Stromal cell of bone marrow (primary cell): ENCODE results near the gene ANXA11.
"Not testable (repeated sequence)": the region's sequence is repeated elsewhere in the genome, so short reads cannot be mapped to it uniquely, and the experiment has no call there.

Experiments used
- DNase-seq: peaks from one replicate; pipeline ENCODE4 v3.0.0-alpha.2; 2012; ENCODE audit warnings: low read depth

The ANXA11 gene

DNA sequence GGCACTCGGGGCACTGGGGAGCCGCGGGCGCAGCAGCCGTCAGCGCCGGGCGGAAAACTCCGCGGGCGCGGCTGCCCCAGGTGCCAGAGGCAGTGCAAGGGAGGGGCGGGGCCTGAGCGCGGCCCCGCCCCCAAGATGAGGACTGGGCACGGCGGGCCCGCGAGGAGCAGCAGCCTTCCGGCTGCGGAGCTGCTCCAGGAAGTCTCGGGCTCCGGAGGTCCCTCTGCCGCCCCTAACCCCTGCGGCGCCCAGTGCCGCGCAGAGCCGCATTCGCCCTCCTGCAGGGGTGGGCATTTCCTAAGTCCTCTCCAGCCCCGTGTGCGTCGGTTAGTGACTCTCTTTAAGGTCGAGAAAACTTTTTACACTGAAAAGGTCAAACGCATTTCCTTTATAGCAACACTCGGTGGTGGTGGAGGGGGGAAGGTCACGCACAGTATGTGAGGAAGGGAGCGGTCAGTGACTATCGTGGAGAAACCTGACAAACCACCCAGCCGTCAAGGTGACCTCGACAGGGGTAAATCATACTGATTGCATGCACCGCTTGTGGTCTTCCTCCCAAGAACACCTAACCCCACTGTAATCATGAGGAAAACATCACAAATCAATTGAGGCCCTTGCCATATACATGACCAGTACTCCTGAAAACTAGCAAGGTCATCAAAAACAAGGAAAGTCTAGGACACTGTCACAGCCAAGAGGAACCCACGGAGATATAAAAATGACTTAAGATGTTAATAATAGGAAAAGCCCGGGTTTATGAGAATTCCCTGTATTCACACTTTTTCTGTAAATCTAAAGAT, at the start of gene ANXA11:
Gene ANXA11, minus strand, starts transcription at position 61 of the 800 bp plus-strand sequence. CDS start 32,676 bp downstream, outside the sequence.
- peak; percentile 50 for DNase-seq

DNA sequence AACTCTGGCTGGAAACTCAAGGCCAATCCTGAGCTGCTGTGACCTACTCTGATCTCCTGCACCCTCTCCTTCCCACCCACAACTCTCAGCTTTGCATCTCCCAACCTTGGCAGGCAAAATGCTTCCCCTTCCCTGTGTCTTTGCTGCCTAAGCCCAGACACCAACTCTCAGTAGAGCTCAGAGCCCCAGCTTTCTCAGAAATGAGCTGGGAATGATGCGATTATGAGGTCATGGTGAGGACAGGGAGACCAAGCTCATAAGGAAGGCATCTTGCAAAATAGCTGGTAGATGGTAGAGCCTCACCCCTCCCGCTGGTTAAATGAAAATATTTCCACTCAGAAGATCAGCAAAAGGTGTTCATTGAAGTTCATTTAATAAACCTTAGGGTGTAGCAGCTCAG, 49.4 kb upstream of the ANXA11 start:
- not testable (repeated sequence) for DNase-seq

DNA sequence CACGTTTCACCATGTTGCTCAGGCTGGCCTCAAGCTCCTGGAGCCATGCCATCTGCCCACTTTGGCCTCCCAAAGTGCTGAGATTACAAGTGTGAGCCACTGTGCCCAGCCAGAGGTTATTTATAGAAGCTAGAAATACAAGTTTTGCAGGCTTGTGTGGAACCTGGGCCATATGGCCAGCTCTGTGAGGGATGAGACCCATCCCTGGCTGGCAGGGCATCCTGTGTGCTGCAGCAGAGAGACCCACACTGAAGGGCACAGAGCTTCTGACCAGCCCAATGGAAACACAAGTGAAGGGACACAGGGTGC, 48.6 kb upstream of the ANXA11 start:
- DNase-seq: not testable (repeated sequence)

DNA sequence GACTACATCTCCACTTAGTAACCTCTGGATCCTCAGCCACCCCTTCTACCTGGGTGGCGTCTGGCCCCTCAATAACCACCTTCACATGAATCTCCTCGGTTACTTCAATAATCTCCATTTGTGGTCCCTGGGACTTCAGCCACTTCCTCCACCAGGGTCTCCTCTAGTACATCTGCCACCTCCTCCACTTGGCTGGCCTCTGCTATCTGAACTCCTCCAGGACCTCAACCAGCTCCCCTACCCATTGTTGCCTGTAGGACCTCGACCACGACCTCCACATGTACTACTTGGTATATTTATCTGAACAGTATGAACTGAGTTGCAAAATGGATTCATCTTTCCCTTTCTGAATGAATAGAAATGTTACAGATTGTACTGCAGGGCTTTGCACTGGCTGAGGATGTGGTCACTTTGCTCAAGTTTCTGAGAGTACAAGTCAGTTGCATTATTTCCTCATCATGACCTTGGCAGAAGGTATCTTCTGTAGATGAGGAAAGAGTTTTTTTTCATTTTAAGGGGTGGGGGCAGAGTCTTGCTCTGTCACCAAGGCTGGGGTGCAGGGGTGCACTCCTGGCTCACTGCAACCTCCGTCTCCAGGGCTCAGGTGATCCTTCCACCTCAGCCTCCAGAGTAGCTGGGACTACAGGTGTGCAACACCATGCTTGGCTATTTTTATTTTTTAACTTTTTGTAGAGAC, 48.1 kb upstream of the ANXA11 start:
- DNase-seq: no peak

DNA sequence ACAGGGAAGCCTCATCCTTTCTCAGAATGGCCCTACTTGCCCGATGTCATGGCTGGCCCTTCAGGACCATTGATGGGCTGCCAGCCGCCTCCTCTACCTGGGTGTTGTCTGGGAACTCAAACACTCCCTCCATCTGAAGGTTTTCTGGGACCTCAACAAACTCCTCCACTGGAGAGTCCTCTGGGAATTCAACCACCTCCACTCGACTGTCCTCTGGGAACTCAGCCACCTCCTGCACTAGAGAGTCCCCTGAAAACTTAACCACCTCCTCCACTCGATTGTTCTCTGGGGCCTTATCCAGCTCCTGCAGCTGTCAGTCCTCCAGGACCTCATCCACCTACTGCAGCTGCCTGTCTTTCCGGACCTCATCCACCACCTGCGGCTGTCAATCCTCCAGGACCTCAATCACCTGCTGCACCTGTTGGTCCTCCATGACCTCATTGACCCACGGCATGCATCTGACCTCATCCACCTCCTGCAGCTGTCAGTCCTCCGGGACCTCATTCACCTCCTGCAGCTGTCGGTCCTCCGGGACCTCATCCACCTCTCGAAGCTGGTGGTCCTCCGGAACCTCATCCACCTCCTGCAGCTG, 47.1 kb upstream of the ANXA11 start:
- no peak for DNase-seq

DNA sequence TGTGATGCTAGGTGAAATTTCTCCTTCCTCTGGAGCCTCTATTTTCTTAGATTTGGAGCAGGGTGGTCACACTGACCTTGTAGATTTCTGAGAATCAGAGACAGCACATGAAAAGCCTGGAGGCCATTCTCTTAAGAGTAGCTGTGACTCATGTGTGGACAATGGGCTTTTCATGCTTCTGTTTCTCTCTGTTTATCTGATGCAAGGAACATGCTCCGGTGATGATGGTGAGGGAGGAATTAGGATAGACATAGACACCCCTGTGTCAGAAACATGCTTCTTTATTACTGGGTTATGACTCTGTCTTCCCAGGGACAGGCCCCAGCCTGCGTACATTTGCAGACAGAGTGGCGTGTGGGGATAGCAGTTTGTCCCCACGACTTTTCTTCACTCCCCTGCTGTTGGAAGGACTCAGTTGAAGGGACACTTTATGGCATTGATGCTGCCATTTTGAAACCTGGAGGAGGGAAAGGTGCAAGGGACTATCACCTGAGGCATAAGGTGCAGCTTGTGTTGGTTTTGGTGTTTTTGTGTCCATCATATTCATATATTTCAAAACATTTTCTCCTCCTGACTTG, 46.5 kb upstream of the ANXA11 start:
- not testable (repeated sequence) for DNase-seq

DNA sequence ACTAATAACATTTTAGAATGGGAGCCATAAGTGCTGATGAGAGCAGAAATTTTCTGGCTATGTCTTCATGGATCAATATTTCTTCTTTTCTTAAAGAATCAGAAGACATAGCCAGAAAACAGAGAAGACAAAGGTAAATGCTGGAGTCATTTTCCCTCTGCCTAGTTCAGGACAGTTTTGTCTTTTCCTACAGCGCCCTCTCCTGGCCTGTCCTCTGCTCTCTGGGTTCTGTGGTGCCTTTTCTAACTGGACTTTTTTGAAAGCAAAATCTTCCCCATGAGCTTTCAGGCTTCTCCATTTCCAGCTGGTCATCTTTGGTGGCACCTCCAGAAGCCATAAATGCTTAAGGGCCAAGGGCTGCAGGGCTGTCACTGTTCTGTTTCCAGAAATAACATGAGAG, 45.1 kb upstream of the ANXA11 start:
- not testable (repeated sequence) for DNase-seq

DNA sequence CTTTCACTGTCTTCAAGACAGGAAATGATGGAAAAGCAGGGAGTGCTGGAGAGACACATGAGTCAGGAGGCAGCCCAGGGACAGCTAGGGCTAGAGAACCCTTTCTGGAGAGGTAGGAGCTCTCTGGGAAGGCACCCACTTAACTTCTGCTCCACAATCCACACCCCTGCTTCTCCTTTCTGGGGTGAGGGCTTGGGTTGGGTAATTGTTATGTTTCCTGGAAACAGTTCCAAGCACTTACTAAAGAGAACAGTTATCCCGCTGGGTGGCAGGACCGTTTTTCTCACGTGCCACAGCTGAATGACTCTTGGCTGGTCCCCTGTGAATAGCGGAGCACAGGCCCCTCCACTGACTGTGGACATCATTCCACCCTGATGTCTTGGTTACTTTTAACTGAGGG, 44.6 kb upstream of the ANXA11 start:
- not testable (repeated sequence) for DNase-seq

DNA sequence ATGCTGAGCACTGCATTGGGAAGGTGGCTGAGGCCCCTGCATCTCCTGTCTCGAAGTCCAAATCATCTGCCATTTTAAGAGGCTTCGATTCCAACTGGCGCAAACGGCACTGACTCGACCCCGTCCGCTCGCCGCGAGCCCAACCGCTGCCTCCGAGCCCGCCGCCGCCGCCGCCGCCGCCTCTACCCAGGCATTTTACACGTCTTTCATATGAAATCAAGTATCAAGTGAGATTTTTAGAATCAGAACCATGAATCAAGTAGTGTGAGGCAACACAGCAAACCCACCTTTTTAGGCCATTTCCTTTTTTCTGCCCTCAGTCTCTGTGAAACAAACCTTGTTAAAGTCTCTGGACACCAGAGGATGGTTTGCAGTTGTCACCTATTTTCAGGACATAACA, 42.3 kb upstream of the ANXA11 start:
- DNase-seq: not testable (repeated sequence)

DNA sequence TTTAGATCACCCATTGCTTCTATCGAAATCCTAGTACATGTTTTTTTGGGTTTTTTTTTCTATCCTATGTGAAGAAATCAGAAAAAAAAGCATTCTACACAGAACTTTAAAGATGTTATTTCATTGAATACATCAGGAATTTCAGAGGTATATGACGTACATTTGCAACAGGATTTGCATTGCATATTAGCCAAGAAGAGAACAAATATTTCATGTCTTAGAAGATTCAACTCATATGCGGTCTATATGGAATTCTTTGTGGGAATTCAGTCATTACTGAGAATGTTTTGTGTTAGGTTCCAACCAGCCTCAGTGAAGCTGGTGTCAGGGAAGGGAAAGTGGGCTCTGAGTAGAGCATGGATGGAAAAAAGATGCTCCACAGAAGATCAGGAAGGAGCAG, 39.0 kb upstream of the ANXA11 start:
- DNase-seq: not testable (repeated sequence)

DNA sequence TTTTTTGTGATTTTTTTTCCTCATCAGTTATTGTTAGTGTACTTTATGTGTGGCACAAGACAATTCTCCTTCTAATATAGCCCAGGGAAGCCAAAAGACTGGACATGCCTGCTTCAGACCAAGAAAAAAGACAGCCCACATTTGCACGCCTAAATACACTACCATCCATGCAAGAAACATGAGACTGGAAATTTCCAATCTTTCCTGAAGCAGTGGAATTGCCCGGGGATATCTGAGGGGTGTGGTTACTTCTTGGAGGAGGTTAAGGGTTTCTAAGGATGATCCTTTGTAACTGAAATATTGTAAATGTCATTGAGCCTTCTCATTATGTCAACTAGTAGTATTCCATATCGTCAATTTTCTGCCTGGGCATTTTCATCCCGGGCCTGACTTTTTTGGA, 37.0 kb upstream of the ANXA11 start:
- not testable (repeated sequence) for DNase-seq

DNA sequence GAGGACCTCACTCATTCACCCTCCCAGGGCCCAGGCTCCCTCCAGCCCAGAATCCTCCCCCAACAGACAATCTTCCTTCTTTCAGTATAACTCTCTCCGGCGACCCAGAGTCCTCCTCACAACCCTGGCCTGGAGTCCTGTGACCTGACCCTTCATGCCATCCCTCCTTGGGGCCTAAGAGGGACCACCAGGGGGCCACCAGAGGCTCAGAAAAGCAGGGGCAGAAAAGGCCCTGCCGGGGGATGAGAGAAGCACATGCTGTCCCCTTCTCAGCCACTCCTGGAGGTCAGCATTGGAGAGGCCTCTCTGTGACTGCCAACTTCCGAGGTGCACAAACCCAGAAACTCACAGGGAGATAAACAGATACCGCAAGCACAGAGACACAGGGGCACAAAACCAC, 31.1 kb upstream of the ANXA11 start:
- DNase-seq: not testable (repeated sequence)

DNA sequence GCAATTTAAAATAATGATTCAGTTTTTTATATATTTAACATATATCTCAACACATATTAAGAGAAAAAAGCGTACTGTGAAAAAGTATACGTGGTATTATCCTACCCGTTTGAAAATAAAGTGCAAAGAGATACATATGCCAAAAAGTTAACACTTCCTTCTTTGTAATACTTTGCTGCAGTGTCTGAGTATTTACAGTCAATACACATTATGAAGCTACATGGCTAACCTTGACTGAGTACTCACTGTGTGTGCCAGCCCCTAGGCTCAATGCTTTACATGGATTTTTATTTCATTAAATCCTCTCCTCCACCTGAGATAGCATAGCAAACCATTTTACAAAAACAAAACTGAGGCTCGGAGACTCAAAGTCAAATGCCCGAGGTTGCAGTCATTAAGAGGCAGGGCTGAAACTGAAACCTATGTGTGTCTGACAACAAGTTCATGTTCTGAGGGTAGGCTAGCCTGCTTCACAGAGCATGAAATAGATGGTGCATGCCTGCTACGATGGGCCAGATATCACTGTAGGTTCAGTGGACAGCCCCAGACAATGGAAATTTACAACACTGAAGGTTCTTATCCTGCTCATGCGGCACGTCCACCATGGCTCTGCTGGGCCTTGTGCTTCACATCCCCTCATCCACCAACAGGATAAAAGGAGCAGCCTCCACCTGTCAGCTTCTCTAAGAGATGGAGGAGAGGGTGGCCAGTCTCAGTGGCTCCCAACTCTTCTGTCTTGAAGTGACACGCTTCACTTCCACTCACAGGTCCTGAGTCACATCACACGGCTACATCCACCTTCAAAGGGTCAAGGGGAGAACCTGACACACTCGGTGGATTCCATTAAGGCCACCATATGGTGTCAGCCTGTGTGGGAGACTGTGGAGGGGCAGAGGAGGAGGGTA, 29.2 kb upstream of the ANXA11 start:
- DNase-seq: not testable (repeated sequence)

DNA sequence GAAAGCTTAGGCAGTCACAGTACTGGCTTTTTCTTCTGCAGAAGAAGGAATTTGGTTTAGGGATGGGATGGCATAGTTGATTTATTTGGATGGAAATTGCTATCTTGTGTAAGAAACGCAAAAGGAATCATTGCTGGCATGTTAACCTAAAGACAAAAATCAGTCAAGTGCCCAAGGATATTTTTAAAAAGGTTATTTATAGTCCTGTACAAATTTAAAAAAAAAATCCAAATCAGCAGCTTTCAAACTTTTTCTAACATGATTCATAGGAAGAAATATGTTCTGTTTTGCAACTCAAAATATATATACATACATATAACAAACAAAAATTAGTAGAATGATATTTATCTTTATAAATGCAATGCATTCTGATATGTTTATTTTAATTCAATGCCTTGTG, 28.5 kb upstream of the ANXA11 start:
- DNase-seq: not testable (repeated sequence)

DNA sequence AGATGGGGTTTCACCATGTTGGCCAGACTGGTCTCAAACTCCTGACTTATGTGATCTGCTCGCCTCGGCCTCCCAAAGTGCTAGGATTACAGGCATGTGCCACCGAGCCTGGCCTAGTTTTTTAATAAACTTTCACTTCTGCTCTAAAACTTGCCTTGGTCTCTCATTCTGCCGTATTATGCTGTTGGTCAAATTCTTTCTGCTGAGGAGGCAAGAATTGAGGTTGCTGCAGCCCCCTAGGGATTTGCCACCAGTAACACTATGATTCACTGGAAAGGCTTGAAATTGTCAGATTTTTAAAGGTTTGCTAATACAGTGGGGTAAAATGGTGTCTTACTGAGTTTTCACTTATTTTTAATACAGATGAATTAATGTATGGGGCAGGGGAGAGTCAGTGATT, 21.4 kb upstream of the ANXA11 start:
- not testable (repeated sequence) for DNase-seq

DNA sequence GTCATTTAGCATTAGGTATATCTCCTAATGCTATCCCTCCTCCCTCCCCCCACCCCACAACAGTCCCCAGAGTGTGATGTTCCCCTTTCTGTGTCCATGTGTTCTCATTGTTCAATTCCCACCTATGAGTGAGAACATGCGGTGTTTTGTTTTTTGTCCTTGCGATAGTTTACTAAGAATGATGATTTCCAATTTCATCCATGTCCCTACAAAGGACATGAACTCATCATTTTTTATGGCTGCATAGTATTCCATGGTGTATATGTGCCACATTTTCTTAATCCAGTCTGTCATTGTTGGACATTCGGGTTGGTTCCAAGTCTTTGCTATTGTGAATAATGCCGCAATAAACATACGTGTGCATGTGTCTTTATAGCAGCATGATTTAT, 17.7 kb upstream of the ANXA11 start:
- not testable (repeated sequence) for DNase-seq

DNA sequence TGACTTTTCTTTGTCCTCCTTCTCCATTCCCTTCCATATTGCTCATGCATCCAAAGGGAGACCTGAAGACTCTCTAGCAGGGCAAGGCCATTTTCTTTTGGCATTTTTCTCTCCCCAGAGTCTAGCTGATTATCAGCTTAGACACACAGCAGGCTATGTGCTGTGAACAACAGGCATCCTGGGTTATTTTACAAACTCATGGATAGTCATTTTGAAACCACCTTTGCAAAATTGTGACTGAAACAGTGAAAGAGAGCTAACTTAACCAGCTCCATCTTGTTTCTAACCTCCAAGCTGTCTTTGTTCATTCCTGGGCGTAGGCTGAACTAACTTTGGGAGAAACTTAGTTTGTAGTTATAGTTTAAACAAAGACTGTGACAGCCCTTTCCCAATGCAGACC, 13.5 kb upstream of the ANXA11 start:
- DNase-seq: not testable (repeated sequence)

DNA sequence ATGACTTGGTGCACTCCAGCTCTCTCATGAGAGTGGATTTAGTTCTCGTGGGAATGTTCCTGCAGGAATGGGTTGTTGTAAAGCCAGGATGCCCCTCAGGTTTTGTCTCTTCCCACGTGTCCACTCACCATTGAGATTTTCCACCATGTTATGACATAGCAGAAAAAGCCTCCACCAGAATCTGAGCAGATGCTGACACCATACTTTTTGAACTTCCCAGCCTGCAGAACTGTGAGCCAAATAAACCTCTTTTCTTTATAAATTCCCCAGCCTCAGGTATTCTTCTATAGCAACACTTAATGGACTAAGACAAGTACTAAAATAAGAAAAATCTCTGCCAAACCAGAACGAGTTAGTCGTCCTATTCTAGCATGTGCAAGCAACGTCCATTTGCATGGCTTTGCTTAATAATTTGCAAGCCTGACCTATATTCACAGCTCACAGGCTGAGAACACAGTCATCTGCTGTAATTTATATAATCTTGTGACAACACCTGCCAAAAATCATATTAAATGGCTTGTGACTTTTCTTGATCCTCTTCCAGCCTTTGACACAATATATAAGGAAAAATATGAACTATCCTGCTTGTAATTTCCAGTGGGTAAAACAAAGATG, 9.1 kb upstream of the ANXA11 start:
- not testable (repeated sequence) for DNase-seq

DNA sequence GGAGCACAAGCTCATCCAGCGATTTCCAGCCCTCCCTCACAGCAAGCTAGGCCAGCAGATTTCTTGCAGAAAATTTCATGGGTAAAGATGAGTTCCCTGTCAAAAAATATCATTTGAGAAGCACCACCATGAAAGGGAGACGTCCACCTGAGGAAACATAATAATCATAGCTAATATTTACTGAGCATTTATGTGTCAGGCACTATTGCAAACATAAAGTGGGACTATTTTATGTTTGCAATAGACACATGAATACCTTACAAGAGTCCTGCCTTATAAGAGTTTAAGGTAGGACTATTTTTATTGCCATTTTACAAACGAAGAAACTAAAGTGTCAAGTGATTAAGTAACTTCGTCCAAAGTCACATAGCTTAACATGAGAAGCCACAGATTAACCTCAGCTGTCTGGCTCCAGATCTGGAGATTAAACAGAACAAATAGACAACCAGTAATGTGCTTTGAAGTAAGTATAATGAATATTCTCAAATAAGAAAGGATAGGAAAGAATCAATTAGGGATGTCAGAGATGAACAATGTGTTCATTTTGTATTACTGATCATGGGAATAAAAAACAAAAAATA, 7.3 kb upstream of the ANXA11 start:
- not testable (repeated sequence) for DNase-seq

DNA sequence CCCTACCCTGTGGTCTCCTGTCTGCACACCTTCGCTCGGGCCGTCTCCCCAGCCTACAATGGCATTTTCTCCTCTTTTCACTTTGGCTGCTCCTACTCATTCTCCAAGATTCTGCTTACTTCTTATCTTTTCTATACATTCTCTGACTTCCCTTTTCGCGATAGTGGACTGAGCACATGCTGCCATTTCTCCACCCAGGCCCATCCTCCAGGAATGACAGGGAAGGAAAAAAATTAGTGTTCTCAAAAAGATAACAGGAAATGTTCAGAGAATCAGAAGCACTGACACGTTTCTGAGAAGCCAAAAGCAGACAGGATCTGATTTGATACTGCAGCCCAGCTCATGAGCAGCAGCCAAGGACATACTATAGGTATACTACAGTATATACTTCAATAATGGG, 6.4 kb upstream of the ANXA11 start:
- no peak for DNase-seq

DNA sequence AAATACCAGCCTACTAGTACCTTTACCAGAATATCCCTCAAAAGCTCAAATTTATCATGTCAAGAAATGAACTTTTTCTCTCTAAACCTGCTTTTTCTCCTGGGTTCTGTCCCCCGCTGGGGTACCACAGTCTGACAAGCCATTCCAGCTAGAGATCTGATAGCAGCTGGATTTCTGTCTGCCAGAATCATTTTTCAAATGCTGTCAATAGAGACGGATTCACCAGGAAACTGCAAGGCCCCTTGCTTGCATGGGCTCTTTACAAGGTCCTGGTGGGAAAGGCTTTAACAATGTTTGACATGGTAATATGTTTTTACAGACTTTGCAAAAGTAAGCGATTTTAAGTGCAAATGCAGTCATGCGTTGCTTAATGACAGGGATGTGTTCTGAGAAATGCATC, 4.9 kb upstream of the ANXA11 start:
- DNase-seq: no peak
